ENCODE results near the gene NPRL2. TPM values are rescaled to one million over a fixed set of nuclear protein-coding genes. Genes with fewer than 3 reads are reported as not detected.
A peak's percentile ranks its signal among the peaks of the same experiment; 100 is the strongest.

The NPRL2 gene
- total RNA-seq, 1 donor from 2014 or later, result 16.4 TPM

- Histone ChIP-seq H3K36me3 (no peaks in the 10 kb centered on the region), H3K9me3 (replicated peaks) (no peaks in the 10 kb centered on the region), H3K27me3 (ENCODE audit: low read depth) (peaks cover 4% of the 10 kb centered on the region), H3K4me3 (no peak overlapping the region), H3K4me1 (no peaks in the 10 kb centered on the region), H3K27ac (replicated peaks) (no peak overlapping the region)
- intact Hi-C loops (cut with micrococcal nuclease), result no loop called here
- DNase-seq, result no peak
- no peak for TF ChIP-seq CTCF (IDR thresholded peaks at IDR 0.05; ENCODE audit: borderline replicate concordance)
Observed at GRCh38 chr3:50371133-50371685, 20.6 kb upstream of the NPRL2 start.

- no peaks in the 10 kb centered on the region for H3K9me3 ChIP-seq (replicated peaks)
- intact Hi-C loops (cut with micrococcal nuclease), result no loop called here
Observed at GRCh38 chr3:50370594-50370993, 20.0 kb upstream of the NPRL2 start.

GRCh38 chr3:50369012-50369670, 18.6 kb upstream of the NPRL2 start:
- peaks cover 15% of the 10 kb centered on the region for H3K4me1 ChIP-seq

More at GRCh38 chr3:50370594-50370993, 20.0 kb upstream of the NPRL2 start:
- DNase-seq, result no peak
- Histone ChIP-seq H3K4me3 (no peak overlapping the region), H3K36me3 (no peaks in the 10 kb centered on the region), H3K27me3 (ENCODE audit: low read depth) (peaks cover 4% of the 10 kb centered on the region), H3K4me1 (peaks cover under 1% of the 10 kb centered on the region), H3K27ac (replicated peaks) (no peak overlapping the region)
- no peak for TF ChIP-seq CTCF (IDR thresholded peaks at IDR 0.05; ENCODE audit: borderline replicate concordance)

GRCh38 chr3:50365842-50366220, 15.3 kb upstream of the NPRL2 start:
- Histone ChIP-seq H3K27ac (replicated peaks) (no peak overlapping the region), H3K4me1 (peaks cover 15% of the 10 kb centered on the region), H3K9me3 (replicated peaks) (no peaks in the 10 kb centered on the region), H3K4me3 (peak overlapping the region; percentile 68), H3K27me3 (ENCODE audit: low read depth) (no peaks in the 10 kb centered on the region), H3K36me3 (no peaks in the 10 kb centered on the region)
- intact Hi-C loops (cut with micrococcal nuclease), result no loop called here
- no peak for DNase-seq
- no peak for TF ChIP-seq CTCF (IDR thresholded peaks at IDR 0.05; ENCODE audit: borderline replicate concordance)

More at GRCh38 chr3:50369012-50369670, 18.6 kb upstream of the NPRL2 start:
- intact Hi-C loops (cut with micrococcal nuclease), result no loop called here
- peaks cover 4% of the 10 kb centered on the region for H3K27me3 ChIP-seq (ENCODE audit: low read depth)
- no peak for DNase-seq
- H3K4me3 ChIP-seq, result no peak overlapping the region
- H3K36me3 ChIP-seq, result no peaks in the 10 kb centered on the region
- no peak overlapping the region for H3K27ac ChIP-seq (replicated peaks)
- no peaks in the 10 kb centered on the region for H3K9me3 ChIP-seq (replicated peaks)
- no peak for TF ChIP-seq CTCF (IDR thresholded peaks at IDR 0.05; ENCODE audit: borderline replicate concordance)

GRCh38 chr3:50365080-50365841, 14.7 kb upstream of the NPRL2 start:
- DNase-seq, result peak; percentile 82
- Histone ChIP-seq H3K27me3 (ENCODE audit: low read depth) (no peaks in the 10 kb centered on the region), H3K4me3 (peak overlapping the region; percentile 68), H3K27ac (replicated peaks) (peak overlapping the region; percentile 38), H3K36me3 (no peaks in the 10 kb centered on the region), H3K9me3 (replicated peaks) (no peaks in the 10 kb centered on the region), H3K4me1 (peaks cover 15% of the 10 kb centered on the region)
- no peak for TF ChIP-seq CTCF (IDR thresholded peaks at IDR 0.05; ENCODE audit: borderline replicate concordance)
- intact Hi-C loops (cut with micrococcal nuclease), result no loop called here
